GM13977 (cell line): ENCODE results near the gene OR6P1.

ENCODE experiments used
- DNase-seq: peaks from one replicate; pipeline ENCODE4 v3.0.0; 2012; ENCODE audit warnings: low spot score
- in situ Hi-C: fragments of 300-500 bp; cut with MboI; formaldehyde crosslinking; loops from one replicate; pipeline ENCODE4 v1.12.0; 2022; ENCODE audit warnings: low sequenced_read_pairs, low pct_unique_long_range_greater_than_20kb, mixed read lengths, inconsistent platforms; ENCODE audit not compliant: unreplicated experiment
- TF ChIP-seq, protein P1 (sequence below): IDR thresholded peaks from 2 replicates; pipeline ENCODE4 v1.5.1; 2012; ENCODE audit warnings: mild to moderate bottlenecking, control low read depth; ENCODE audit not compliant: insufficient read depth; ENCODE audit errors: extremely low read depth, missing control alignments

The OR6P1 gene

DNA sequence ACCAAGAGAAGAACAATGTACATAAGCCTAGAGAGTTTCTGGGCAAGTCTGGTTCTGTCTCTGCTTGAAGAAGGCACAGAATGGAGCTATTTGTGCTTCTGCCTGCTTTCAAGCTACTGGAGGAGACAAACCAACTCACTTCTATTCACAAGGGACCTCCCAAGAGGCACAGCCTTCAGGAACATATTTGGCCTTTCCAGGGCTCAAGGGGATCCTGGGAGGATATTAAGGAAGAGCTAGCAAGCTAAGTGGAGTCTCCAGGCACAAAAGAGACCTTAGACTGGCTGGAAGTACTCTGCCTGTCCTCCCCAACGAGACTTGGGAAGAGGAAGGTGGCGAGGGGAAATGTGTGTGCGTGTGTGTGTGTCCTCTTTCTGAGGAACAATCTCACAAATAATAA, 16.0 kb downstream of the OR6P1 start, which contains the start of gene OR6Y1:
TSS of gene OR6Y1 (minus strand) at position 54 of the 400 bp plus-strand sequence. CDS start 6,300 bp downstream, outside the sequence.
- TF ChIP-seq, protein P1, sequence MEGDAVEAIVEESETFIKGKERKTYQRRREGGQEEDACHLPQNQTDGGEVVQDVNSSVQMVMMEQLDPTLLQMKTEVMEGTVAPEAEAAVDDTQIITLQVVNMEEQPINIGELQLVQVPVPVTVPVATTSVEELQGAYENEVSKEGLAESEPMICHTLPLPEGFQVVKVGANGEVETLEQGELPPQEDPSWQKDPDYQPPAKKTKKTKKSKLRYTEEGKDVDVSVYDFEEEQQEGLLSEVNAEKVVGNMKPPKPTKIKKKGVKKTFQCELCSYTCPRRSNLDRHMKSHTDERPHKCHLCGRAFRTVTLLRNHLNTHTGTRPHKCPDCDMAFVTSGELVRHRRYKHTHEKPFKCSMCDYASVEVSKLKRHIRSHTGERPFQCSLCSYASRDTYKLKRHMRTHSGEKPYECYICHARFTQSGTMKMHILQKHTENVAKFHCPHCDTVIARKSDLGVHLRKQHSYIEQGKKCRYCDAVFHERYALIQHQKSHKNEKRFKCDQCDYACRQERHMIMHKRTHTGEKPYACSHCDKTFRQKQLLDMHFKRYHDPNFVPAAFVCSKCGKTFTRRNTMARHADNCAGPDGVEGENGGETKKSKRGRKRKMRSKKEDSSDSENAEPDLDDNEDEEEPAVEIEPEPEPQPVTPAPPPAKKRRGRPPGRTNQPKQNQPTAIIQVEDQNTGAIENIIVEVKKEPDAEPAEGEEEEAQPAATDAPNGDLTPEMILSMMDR, result no peak

DNA sequence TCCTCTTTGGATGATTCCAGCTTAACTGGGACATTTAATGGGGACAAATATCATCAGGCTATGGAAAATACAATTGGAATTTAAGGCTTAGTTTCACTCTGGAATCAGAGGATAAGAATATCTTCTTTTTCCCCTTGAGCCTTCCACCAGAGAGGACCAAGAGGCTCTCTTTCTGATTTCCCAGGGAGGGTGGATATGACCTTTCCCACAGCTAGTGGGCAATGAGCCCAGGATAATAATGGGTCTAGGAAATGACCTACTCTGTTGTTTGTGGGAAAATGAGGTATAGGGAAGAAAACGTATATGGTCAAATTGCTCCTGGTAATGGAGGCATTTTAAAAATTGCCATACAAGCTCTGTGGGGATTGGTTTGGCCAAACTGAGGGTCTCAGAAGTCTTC, 18.1 kb downstream of the OR6P1 start:
- in situ Hi-C loops, result no loop called here
- TF ChIP-seq, protein P1, result no peak
- DNase-seq, result no peak

More for the DNA sequence above, 16.0 kb downstream of the OR6P1 start, which contains the start of gene OR6Y1:
- DNase-seq, result no peak
- in situ Hi-C loops, result no loop called here

- in situ Hi-C loops, result no loop called here
- TF ChIP-seq, protein P1, result no peak
- DNase-seq, result no peak
Measured at GRCh38 chr1:158547533-158547932, 22.8 kb downstream of the OR6P1 start.

- no peak for DNase-seq
- in situ Hi-C loops, result no loop called here
- TF ChIP-seq, protein P1, result no peak
Measured at GRCh38 chr1:158537609-158538008, 32.8 kb downstream of the OR6P1 start.

DNA sequence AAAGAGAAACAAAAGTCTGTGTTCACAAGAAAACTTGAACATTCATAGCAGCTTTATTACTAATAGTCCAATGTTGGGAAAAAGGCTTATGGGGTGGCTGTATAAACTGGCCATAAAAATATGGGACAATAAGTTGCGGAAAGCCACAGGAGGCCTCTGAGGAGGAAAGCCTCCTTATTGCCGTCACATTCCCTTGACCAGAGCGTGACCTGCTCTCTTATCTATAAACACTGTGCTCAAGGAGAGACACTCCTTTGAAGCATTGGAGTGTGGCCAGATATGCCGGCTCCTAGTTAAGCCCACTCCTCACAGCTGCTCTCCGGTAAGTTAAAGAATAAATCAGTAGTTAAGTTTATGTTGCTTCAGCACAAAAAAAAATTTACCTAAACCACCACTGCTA, 35.9 kb downstream of the OR6P1 start:
- DNase-seq, result no peak
- in situ Hi-C loops, result no loop called here
- TF ChIP-seq, protein P1, result no peak

- DNase-seq, result no peak
- in situ Hi-C loops, result no loop called here
- TF ChIP-seq, protein P1, result peak; percentile 32
Measured at GRCh38 chr1:158527190-158527815, 43.1 kb downstream of the OR6P1 start.

DNA sequence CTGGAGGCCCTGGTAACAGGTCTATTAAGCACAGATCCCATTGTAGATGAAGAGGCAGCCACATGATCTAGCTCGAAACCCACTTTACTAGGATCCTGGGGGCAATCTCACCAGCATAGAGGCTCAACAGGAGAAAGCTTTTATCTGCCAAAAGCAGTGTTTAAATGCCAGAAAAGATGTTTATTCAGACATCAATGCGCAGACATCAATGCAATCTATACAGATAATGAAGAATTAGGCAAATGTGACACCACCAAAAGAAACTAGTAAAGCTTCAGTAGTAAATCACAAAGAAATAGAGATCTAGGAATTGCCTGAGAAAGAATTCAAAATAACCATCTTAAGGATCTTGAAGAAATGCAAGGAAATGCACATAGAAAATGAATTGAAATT, 48.7 kb downstream of the OR6P1 start:
- TF ChIP-seq, protein P1, result no peak
- DNase-seq, result no peak
- in situ Hi-C loops, result loop anchor here (25.0 kb wide), 2 partner anchors 466 to 566 kb away; partner anchors contain the start of gene AIM2
